ENCODE measurements around the gene C12orf54. TPM values are rescaled to one million over a fixed set of nuclear protein-coding genes. Genes with fewer than 3 reads are reported as not detected.
"Not testable (repeated sequence)": the region's sequence is repeated elsewhere in the genome, so short reads cannot be mapped to it uniquely, and the experiment has no call there.

The C12orf54 gene
- not detected for total RNA-seq

- intact Hi-C loops (cut with DNase I), result no loop called here
- 89 to 94% methylated on average over 2 of the region's 2 CpGs for WGBS, 2 donors
- H3K9me3 ChIP-seq, result no peaks in the 10 kb centered on the region
These were observed at the start of gene C12orf54 for GRCh38 chr12:48482198-48482597. C12orf54 (plus strand) TSS chr12:48482498; CDS start chr12:48483297, 799 bp downstream.

DNA sequence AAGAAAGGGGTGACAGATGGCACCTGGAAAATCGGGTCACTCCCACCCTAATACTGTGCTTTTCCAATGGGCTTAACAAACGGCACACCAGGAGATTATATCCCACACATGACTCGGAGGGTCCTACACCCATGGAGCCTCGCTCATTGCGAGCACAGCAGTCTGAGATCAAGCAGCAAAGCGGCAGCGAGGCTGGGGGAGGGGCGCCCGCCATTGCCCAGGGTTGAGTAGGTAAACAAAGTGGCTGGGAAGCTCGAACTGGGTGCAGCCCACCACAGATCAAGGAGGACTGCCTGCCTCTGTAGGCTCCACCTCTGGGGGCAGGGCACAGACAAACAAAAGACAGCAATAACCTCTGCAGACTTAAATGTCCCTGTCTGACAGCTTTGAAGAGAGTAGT lies 48.3 kb upstream of the C12orf54 start:
- H3K27me3 ChIP-seq; H3K27ac ChIP-seq; H3K4me1 ChIP-seq; intact Hi-C loops (cut with DNase I); H3K36me3 ChIP-seq; H3K9me3 ChIP-seq; H3K4me3 ChIP-seq (replicated peaks in 1 of 3); DNase-seq: not testable (repeated sequence)
- 80% methylated on average over 10 of the region's 10 CpGs; no CpG with 5 or more reads in 1 of the 2 donors for WGBS, 2 donors

More at GRCh38 chr12:48482198-48482597, at the start of gene C12orf54:
- H3K4me3 ChIP-seq (replicated peaks in 1 of 3), result no peak within 1 kb of the TSS
- DNase-seq, result no peak
- H3K27ac ChIP-seq, result no peak within 1 kb of the TSS
- no peaks in the 10 kb centered on the region for H3K27me3 ChIP-seq
- TF ChIP-seq, protein P1, sequence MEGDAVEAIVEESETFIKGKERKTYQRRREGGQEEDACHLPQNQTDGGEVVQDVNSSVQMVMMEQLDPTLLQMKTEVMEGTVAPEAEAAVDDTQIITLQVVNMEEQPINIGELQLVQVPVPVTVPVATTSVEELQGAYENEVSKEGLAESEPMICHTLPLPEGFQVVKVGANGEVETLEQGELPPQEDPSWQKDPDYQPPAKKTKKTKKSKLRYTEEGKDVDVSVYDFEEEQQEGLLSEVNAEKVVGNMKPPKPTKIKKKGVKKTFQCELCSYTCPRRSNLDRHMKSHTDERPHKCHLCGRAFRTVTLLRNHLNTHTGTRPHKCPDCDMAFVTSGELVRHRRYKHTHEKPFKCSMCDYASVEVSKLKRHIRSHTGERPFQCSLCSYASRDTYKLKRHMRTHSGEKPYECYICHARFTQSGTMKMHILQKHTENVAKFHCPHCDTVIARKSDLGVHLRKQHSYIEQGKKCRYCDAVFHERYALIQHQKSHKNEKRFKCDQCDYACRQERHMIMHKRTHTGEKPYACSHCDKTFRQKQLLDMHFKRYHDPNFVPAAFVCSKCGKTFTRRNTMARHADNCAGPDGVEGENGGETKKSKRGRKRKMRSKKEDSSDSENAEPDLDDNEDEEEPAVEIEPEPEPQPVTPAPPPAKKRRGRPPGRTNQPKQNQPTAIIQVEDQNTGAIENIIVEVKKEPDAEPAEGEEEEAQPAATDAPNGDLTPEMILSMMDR (IDR thresholded peaks at IDR 0.05), result no peak
- TF ChIP-seq POLR2A (IDR thresholded peaks at IDR 0.05), result no peak
- H3K4me1 ChIP-seq, result no peaks in the 10 kb centered on the region
- no peaks in the 10 kb centered on the region for H3K36me3 ChIP-seq

- Histone ChIP-seq H3K27me3 (no peaks in the 10 kb centered on the region), H3K27ac (no peak overlapping the region), H3K36me3 (no peaks in the 10 kb centered on the region), H3K4me3 (replicated peaks in 1 of 3) (no peak overlapping the region), H3K9me3 (no peaks in the 10 kb centered on the region), H3K4me1 (no peaks in the 10 kb centered on the region)
- TF ChIP-seq, protein P1 (IDR thresholded peaks at IDR 0.05), result no peak
- no peak for TF ChIP-seq POLR2A (IDR thresholded peaks at IDR 0.05)
- no peak for DNase-seq
- 56 to 67% methylated on average over 7 of the region's 7 CpGs for WGBS, 2 donors
- intact Hi-C loops (cut with DNase I), result no loop called here
These were observed 41.2 kb upstream of the C12orf54 start for GRCh38 chr12:48441069-48441468.

DNA sequence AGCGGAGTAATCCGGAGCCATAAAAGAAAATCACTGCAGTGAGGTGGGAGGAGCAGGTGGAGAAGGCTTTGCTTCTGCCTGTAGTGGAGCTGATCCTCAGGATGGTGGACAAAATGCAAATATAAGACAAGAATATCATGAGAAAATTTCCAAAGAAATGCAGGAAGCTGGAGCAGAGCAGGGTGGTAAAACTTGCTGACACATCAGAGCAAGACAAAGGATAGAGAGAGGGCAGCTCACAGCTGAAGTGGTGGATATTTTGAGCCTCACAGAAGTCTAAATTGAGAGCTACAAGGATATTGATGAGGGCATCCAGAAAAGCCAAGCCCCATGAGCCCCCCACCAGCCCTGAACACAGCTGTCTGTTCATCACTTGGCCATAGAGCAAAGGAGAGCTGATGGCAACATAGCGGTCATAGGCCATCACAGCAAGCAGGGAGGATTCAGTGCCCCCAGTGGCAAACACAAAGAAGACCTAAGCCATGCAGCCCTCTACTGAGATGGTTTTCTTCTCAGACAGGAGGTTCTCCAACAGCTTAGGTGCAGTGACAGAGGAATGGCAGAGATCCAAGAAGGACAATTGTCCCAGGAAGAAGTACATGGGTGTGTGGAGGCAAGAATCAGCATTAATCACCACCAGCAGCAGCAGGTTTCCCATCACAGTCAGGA lies 40.0 kb upstream of the C12orf54 start:
- H3K27ac ChIP-seq, result no peak overlapping the region
- no peaks in the 10 kb centered on the region for H3K36me3 ChIP-seq
- intact Hi-C loops (cut with DNase I), result no loop called here
- DNase-seq, result no peak
- 76 to 88% methylated on average over 3 of the region's 3 CpGs for WGBS, 2 donors
- H3K4me3 ChIP-seq (replicated peaks in 1 of 3), result no peak overlapping the region
- no peaks in the 10 kb centered on the region for H3K27me3 ChIP-seq
- no peaks in the 10 kb centered on the region for H3K4me1 ChIP-seq
- H3K9me3 ChIP-seq, result no peaks in the 10 kb centered on the region
- TF ChIP-seq, protein P1 (IDR thresholded peaks at IDR 0.05), result no peak
- TF ChIP-seq POLR2A (IDR thresholded peaks at IDR 0.05), result no peak

- intact Hi-C loops (cut with DNase I), result no loop called here
- TF ChIP-seq, protein P1 (IDR thresholded peaks at IDR 0.05), result no peak
- TF ChIP-seq POLR2A (IDR thresholded peaks at IDR 0.05), result no peak
- Histone ChIP-seq H3K27ac (no peak overlapping the region), H3K27me3 (no peaks in the 10 kb centered on the region), H3K9me3 (no peaks in the 10 kb centered on the region), H3K36me3 (no peaks in the 10 kb centered on the region), H3K4me3 (replicated peaks in 1 of 3) (no peak overlapping the region), H3K4me1 (no peaks in the 10 kb centered on the region)
- 63 to 97% methylated on average over 3 of the region's 3 CpGs for WGBS, 2 donors
- DNase-seq, result no peak
These were observed 36.8 kb upstream of the C12orf54 start for GRCh38 chr12:48445538-48445937.

Measured in thyroid gland (tissue), 4 donors.